Effector memory CD8-positive, alpha-beta T cell (primary cell): Measurements from ENCODE around the gene VWA5B1.
A peak's percentile ranks its signal among the peaks of the same experiment; 100 is the strongest.

Experiments used
- ATAC-seq: fragments of 150-1000 bp; cut with Tn5 transposase; replicated peaks from 2 replicates; pipeline ENCODE4 v1.10.0; 2021; ENCODE audit warnings: mild to moderate bottlenecking, moderate library complexity
- DNase-seq, 3 experiments: peaks; one replicate each; pipeline ENCODE4 v3.0.0; 2021
- H3K27ac Mint-ChIP-seq, 2 donors: one replicate each; pipeline ENCODE4 v1.8.0; 2022; ENCODE audit warnings: mild to moderate bottlenecking in 2 of 2, mixed read lengths in 2 of 2, moderate library complexity in 2 of 2
- H3K27me3 Mint-ChIP-seq, 2 donors: one replicate each; pipeline ENCODE4 v1.8.0; 2022; ENCODE audit warnings: mixed read lengths in 2 of 2
- H3K36me3 Mint-ChIP-seq: one replicate; pipeline ENCODE4 v1.8.0; 2022; ENCODE audit warnings: mild to moderate bottlenecking, moderate library complexity, mixed read lengths; ENCODE audit not compliant: insufficient read depth
- H3K4me1 Mint-ChIP-seq, 2 donors: one replicate each; pipeline ENCODE4 v1.8.0; 2022; ENCODE audit warnings: low read depth in 2 of 2, mixed read lengths in 2 of 2
- H3K4me3 Mint-ChIP-seq, 2 donors: one replicate each; pipeline ENCODE4 v1.8.0; 2022; ENCODE audit warnings: mild to moderate bottlenecking in 2 of 2, mixed read lengths in 2 of 2, moderate library complexity in 2 of 2
- H3K9me3 Mint-ChIP-seq, 2 donors: one replicate each; pipeline ENCODE4 v1.8.0; 2022; ENCODE audit warnings: mixed read lengths in 2 of 2

VWA5B1 gene

DNA sequence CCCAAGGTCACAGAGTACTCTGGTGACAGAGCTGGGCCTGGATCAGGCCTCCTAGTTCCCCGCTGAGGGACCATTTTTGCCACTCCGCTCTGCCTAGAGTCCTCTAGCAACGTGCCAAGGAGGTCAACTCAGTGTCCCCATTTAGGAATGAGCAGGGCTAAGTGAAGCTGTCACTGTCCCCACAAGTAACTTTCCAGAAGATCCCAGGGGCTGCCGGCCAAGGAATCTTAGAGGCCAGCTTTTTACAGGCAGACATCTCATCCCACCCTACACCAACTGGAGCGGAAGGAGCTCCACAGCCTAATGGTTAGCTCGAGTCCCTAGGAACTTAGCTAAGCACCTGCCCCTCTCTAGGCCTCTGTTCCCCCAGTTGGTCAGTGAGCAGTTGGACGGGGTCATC lies 59.7 kb downstream of the VWA5B1 start:
- Mint-ChIP-seq H3K4me3 (no peak overlapping the region), H3K27me3 (peaks cover 43 to 89% of the 10 kb centered on the region in 2 donors), H3K9me3 (peaks cover 6 to 8% of the 10 kb centered on the region in 2 donors), H3K36me3 (peaks cover 4% of the 10 kb centered on the region), H3K27ac (no peak overlapping the region), H3K4me1 (no peaks in the 10 kb centered on the region)
- DNase-seq (no peak), ATAC-seq (no peak)

DNA sequence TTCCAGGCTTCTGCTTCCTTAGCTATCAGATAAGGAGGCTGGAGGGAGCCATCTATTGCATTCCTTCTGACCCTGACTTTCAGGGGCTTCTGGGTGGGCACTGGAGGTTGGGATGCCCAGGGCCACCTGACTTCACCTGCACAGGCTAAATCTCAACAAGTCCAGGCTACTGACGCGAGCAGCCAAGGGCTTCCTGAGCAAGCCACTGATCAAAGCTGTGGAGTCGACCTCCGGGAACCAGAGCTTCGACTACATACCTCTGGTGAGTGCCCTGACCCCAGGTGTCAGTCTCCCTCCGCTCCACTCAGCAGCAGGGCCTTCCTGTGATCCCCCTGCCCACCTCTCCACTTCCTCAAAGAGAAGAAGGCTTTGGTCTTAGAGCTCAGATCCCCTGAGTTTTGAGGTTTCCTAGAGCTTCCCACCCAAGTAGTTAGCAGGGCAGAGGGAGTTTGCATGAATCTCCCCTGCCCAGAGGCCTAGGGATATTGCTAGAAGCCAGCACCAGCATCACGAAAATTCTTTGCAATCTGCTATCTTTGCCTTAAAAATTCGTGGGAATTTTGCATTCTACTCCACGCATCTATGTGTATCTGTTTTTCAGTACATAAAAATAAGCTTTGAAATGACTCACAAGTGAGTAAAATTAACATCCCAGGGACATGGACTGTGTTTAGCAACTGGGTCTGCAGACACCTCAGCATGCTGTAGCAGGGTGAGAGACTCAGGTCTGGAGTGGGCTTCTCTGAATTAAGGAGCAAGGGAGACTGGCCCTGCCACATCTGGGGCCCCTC lies 61.4 kb downstream of the VWA5B1 start:
- no peak overlapping the region for H3K4me3 Mint-ChIP-seq
- H3K9me3 Mint-ChIP-seq: no peaks in the 10 kb centered on the region
- ATAC-seq (no peak), DNase-seq (no peak)
- no peak overlapping the region for H3K27ac Mint-ChIP-seq
- peaks cover 4% of the 10 kb centered on the region for H3K36me3 Mint-ChIP-seq
- H3K4me1 Mint-ChIP-seq: no peaks in the 10 kb centered on the region
- H3K27me3 Mint-ChIP-seq: peaks cover 41 to 89% of the 10 kb centered on the region in 2 donors

DNA sequence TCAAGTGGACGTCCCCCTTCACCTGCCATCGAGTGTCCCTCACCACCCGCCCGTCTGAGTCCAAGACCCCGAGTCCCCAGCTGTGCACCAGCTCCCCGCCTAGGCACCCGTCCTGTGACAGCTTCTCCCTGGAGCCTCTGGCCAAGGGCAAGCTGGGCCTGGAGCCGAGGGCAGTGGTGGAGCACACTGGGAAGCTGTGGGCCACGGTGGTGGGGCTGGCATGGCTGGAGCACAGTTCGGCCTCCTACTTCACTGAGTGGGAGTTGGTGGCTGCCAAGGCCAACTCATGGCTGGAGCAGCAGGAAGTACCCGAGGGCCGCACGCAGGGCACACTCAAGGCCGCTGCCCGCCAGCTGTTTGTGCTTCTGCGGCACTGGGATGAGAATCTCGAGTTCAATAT lies 63.2 kb downstream of the VWA5B1 start:
- ATAC-seq (no peak), DNase-seq (no peak)
- Mint-ChIP-seq H3K27ac (no peak overlapping the region), H3K4me3 (no peak overlapping the region), H3K27me3 (peaks cover 37 to 90% of the 10 kb centered on the region in 2 donors), H3K4me1 (no peaks in the 10 kb centered on the region), H3K36me3 (peaks cover 4% of the 10 kb centered on the region), H3K9me3 (no peaks in the 10 kb centered on the region)

- ATAC-seq (no peak), DNase-seq (no peak)
Observed at GRCh38 chr1:20354610-20355009, 63.9 kb downstream of the VWA5B1 start.

GRCh38 chr1:20355101-20355827 lies 64.6 kb downstream of the VWA5B1 start:
- no peaks in the 10 kb centered on the region for H3K9me3 Mint-ChIP-seq
- no peak overlapping the region for H3K27ac Mint-ChIP-seq
- no peaks in the 10 kb centered on the region for H3K36me3 Mint-ChIP-seq
- H3K27me3 Mint-ChIP-seq: peaks cover 40 to 90% of the 10 kb centered on the region in 2 donors
- ATAC-seq: no peak
- H3K4me1 Mint-ChIP-seq: peaks cover 6 to 7% of the 10 kb centered on the region in 2 donors
- no peak for DNase-seq
- H3K4me3 Mint-ChIP-seq: no peak overlapping the region

More at GRCh38 chr1:20354610-20355009, 63.9 kb downstream of the VWA5B1 start:
- Mint-ChIP-seq H3K36me3 (peaks cover 1% of the 10 kb centered on the region), H3K27ac (no peak overlapping the region), H3K27me3 (peaks cover 40 to 90% of the 10 kb centered on the region in 2 donors), H3K4me3 (no peak overlapping the region), H3K4me1 (peaks cover 5 to 6% of the 10 kb centered on the region in 2 donors), H3K9me3 (no peaks in the 10 kb centered on the region)

GRCh38 chr1:20355828-20356735 lies 65.4 kb downstream of the VWA5B1 start:
- no peak for DNase-seq
- no peaks in the 10 kb centered on the region for H3K36me3 Mint-ChIP-seq
- H3K27me3 Mint-ChIP-seq: peaks cover 39 to 90% of the 10 kb centered on the region in 2 donors
- H3K4me3 Mint-ChIP-seq: no peak overlapping the region
- no peak for ATAC-seq
- peaks cover 6 to 7% of the 10 kb centered on the region in 2 donors for H3K4me1 Mint-ChIP-seq
- no peaks in the 10 kb centered on the region for H3K9me3 Mint-ChIP-seq
- H3K27ac Mint-ChIP-seq: no peak overlapping the region

- Mint-ChIP-seq H3K36me3 (no peaks in the 10 kb centered on the region), H3K9me3 (no peaks in the 10 kb centered on the region), H3K4me1 (peaks cover 6 to 7% of the 10 kb centered on the region in 2 donors), H3K4me3 (no peak overlapping the region), H3K27ac (no peak overlapping the region), H3K27me3 (peaks cover 46 to 96% of the 10 kb centered on the region in 2 donors)
- ATAC-seq (no peak), DNase-seq (no peak)
Observed at GRCh38 chr1:20356850-20357459, 66.3 kb downstream of the VWA5B1 start.

DNA sequence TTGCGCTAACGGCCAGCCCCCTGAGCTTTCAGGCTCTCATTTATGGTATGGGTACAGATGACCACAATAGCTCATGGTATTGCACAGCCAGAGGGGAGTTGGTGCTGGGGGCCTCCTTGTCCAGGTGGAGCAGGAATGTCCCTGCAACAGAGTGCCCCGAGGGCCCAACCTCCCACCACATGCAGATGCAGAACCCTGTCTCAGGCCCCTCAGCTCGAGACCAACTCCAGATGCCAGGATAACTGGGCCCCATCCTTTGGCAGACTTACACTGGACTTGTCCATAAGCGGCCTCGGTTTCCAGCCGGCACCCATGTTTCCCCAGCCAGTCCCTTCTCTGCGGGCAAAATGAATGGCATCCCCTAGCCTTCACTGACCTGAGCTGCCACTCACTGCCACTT lies 67.1 kb downstream of the VWA5B1 start:
- no peak for ATAC-seq
- Mint-ChIP-seq H3K36me3 (no peaks in the 10 kb centered on the region), H3K4me3 (no peak overlapping the region), H3K4me1 (peaks cover 6 to 7% of the 10 kb centered on the region in 2 donors), H3K27ac (no peak overlapping the region), H3K27me3 (peaks cover 44 to 96% of the 10 kb centered on the region in 2 donors), H3K9me3 (no peaks in the 10 kb centered on the region)
- DNase-seq: no peak

- Mint-ChIP-seq H3K9me3 (no peaks in the 10 kb centered on the region), H3K4me3 (no peak overlapping the region), H3K27me3 (peaks cover 41 to 96% of the 10 kb centered on the region in 2 donors), H3K4me1 (peaks cover 6 to 7% of the 10 kb centered on the region in 2 donors), H3K36me3 (no peaks in the 10 kb centered on the region), H3K27ac (no peak overlapping the region)
- ATAC-seq (no peak), DNase-seq (no peak)
Observed at GRCh38 chr1:20358761-20359263, 68.1 kb downstream of the VWA5B1 start.

DNA sequence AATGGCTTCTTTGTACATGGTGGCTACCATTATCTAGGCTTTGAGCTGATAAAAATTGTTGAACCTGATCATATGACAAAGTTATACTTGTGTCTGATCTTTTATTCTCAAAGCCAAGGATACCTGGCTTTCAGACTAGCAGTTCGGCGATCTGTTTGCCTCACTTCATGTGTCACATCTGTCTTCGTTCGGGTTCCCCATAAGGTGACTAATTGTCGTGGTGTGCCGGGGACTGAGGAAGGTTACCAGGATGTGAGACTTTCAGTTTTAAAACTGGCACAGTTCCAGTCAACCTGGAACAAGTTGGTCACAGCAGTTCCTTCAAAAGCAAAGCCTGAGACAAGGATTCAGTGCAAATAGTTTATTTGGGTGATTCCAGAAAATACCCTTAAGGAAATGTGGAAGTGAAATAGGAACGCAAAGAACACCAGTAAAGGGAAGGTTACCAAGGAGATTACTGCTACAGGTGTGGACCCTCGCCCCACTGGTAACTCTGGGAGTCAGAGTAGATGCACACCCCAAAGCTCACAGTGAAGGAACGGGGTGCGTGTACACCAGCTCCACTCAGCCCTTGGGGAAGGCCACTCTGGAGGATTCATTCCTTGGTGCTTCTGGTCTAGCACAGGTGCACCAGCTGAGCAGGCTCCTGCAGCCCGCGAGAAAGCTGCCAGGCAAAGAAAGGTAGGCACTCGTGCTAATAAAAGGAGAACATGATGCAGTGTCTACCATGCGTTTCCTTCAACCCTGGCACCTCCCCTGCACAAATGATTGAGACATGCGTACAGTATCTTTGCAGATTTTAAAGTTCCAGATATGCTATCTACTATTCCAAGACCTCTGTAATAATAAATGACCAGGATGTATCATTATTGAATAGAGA lies 69.0 kb downstream of the VWA5B1 start:
- ATAC-seq: no peak

DNA sequence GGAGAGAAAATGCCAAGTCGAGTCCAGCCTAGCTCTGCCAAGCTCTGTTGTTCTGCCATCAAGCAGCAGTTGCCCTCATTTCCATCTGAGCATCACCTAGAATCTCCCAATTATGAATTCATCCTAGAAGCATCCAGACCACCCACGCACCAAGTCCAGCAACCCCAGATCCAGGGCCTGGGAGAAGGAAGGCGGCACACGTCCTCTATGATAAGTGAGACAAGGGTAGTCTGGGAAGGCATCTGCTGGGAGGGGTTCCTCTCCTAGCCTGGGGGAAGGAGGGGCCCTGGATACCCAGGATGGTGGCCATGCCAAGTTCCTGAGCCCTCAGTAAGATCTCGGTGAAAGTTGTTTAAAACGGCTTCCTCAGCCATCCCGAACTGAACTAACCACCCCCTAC lies 70.7 kb downstream of the VWA5B1 start:
- Mint-ChIP-seq H3K9me3 (no peaks in the 10 kb centered on the region), H3K27ac (no peak overlapping the region), H3K36me3 (no peaks in the 10 kb centered on the region), H3K4me3 (no peak overlapping the region), H3K27me3 (peaks cover 45 to 98% of the 10 kb centered on the region in 2 donors), H3K4me1 (peaks cover 6 to 7% of the 10 kb centered on the region in 2 donors)
- DNase-seq (no peak), ATAC-seq (no peak)

More for the DNA sequence above, 69.0 kb downstream of the VWA5B1 start:
- Mint-ChIP-seq H3K4me1 (peaks cover 6 to 7% of the 10 kb centered on the region in 2 donors), H3K4me3 (no peak overlapping the region), H3K27ac (peak overlapping the region in 1 of 2 donors; percentile 62), H3K9me3 (no peaks in the 10 kb centered on the region), H3K27me3 (peaks cover 50 to 97% of the 10 kb centered on the region in 2 donors), H3K36me3 (no peaks in the 10 kb centered on the region)
- no peak for DNase-seq

- Mint-ChIP-seq H3K9me3 (no peaks in the 10 kb centered on the region), H3K36me3 (no peaks in the 10 kb centered on the region), H3K4me1 (peaks cover 6 to 7% of the 10 kb centered on the region in 2 donors), H3K4me3 (no peak overlapping the region), H3K27ac (no peak overlapping the region), H3K27me3 (peaks cover 44 to 98% of the 10 kb centered on the region in 2 donors)
- DNase-seq: peak; percentile 16 to 24 (median 20)
- ATAC-seq: no peak
Observed at GRCh38 chr1:20361805-20362381, 71.2 kb downstream of the VWA5B1 start.
